Measurements from ENCODE around the gene PHTF1.

- TF ChIP-seq, protein P1, sequence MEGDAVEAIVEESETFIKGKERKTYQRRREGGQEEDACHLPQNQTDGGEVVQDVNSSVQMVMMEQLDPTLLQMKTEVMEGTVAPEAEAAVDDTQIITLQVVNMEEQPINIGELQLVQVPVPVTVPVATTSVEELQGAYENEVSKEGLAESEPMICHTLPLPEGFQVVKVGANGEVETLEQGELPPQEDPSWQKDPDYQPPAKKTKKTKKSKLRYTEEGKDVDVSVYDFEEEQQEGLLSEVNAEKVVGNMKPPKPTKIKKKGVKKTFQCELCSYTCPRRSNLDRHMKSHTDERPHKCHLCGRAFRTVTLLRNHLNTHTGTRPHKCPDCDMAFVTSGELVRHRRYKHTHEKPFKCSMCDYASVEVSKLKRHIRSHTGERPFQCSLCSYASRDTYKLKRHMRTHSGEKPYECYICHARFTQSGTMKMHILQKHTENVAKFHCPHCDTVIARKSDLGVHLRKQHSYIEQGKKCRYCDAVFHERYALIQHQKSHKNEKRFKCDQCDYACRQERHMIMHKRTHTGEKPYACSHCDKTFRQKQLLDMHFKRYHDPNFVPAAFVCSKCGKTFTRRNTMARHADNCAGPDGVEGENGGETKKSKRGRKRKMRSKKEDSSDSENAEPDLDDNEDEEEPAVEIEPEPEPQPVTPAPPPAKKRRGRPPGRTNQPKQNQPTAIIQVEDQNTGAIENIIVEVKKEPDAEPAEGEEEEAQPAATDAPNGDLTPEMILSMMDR (IDR thresholded peaks at IDR 0.05): no peak
- TF ChIP-seq POLR2A (IDR thresholded peaks at IDR 0.05): no peak
Measured at GRCh38 chr1:113784104-113784779, 25.0 kb upstream of the PHTF1 start.
